ENCODE data around the gene OR8B2.
A peak's percentile ranks its signal among the peaks of the same experiment; 100 is the strongest.
"Not testable (repeated sequence)": the region's sequence is repeated elsewhere in the genome, so short reads cannot be mapped to it uniquely, and the experiment has no call there.

OR8B2 gene, protein sequence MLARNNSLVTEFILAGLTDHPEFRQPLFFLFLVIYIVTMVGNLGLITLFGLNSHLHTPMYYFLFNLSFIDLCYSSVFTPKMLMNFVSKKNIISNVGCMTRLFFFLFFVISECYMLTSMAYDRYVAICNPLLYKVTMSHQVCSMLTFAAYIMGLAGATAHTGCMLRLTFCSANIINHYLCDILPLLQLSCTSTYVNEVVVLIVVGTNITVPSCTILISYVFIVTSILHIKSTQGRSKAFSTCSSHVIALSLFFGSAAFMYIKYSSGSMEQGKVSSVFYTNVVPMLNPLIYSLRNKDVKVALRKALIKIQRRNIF

GRCh38 chr11:124384399-124384798, at the start of gene OR8B2:
TSS of gene OR8B2 (minus strand) at chr11:124384499. CDS start at chr11:124383343, 1,156 bp downstream.
- no peak for DNase-seq

- DNase-seq, result no peak
Observed at GRCh38 chr11:124429599-124429998, 45.3 kb upstream of the OR8B2 start.

- DNase-seq, result no peak
Observed at GRCh38 chr11:124424384-124424921, 40.2 kb upstream of the OR8B2 start, which contains the start of gene OR8B4. TSS of gene OR8B4 (minus strand) at chr11:124424871. CDS start at chr11:124424871, 0 bp downstream.

DNA sequence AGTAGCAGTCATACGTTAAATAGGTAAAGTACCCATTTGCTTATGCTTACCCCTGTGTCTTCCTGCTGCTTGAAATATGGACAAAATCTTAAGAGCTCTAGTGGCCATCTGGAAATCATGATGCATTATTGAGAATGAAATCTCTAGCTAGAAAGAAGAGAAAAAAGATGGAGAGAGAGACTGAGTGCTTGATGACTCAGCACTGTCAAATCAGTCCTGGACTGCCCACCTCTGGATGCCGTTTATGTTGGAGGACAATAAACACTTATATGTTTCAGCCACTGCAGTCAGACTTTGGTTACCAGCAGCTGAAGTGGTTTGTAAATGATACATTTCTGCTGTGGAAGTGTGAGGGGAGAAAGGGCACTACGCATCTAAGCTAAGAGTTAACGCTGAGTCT, 36.7 kb upstream of the OR8B2 start:
- no peak for DNase-seq

GRCh38 chr11:124415356-124415923, 31.1 kb upstream of the OR8B2 start:
- peak; percentile 26 to 43 for DNase-seq

DNA sequence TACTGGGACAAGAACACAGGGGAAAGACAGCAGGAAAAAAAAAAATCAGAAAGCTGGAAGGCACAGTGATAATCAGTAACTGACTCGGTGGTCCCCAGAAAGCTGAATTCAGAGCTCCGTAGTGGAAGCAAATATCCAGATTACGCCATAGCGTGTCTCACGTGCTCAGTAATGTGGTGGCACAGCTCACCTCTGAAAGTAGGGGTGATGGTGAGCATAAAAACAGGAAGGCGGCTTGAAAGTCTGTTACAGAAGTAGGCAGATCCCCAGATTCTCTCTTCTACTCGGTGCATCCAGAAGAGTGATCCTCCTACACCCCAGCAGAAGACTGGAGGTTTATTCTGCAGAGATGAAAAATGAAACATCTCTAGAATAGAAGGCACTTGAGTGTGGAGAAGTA, 25.6 kb upstream of the OR8B2 start:
- DNase-seq, result no peak

DNA sequence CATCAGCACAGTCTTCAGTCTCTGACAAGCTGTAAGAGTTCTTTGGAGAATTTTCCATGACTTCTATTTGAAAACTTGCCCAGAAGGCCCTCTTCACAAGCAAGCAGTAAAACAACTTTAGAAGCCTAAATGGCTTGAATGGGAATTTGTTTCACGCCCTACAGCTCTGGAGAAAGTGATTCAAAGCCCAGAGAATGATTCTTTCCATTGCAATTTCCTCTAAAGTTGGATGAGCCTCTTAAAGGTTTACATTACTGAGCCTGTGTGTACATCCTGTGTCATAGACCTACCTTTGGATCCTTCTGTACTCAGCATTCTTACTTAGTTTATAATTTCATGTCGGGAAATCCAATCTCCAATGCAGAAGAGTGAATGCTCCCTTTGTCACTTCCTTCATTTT, 21.3 kb upstream of the OR8B2 start:
- no peak for DNase-seq

- not testable (repeated sequence) for DNase-seq
Observed at GRCh38 chr11:124403186-124403585, 18.9 kb upstream of the OR8B2 start.

DNA sequence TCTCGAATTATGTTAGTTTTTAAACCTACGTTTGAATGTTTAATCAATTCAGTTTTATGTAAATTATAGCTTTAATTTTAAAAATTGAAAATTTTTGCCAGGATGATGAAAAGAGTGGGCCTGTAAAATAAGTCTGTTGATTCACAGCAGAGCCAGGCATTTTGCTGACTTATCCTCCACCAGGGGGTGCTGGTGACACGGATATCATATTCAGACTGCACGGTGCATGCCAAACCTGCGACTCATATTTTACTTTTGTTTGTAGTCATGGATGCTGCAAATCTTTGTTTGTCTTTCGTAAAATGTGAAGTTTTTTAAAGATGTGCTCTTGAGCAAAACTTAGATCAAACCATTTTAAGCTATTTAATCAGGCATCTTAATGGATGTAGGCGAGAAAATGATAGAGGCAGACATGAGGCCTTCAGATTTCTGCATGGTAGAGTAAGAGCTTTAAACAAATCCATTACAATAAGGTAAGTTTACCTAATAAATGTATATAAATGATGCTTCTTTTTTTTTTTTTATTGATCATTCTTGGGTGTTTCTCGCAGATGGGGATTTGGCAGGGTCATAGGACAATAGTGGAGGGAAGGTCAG, 18.1 kb upstream of the OR8B2 start:
- DNase-seq, result peak; percentile 54 to 60

DNA sequence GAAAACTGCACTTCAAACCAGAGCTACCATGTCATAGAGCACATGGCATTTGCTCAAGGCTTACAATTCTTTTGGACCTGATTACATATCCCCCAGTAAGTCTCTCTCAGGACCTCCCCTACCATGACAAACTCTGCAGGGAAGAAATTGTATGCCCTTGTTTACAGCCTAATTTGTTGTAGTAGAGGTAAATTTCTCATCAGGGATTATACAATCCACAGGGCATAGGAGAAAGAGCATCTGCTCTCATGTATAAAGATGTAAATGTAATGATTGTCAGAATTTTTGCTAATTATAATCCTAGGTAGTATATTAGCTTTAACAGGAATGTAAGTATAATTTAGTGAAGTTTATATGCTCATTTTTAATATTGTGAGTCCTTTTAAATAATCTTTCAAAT, 14.6 kb upstream of the OR8B2 start, which contains the start of gene OR8B3:
TSS of gene OR8B3 (minus strand) at position 101 of the 400 bp plus-strand sequence. CDS start 1,673 bp downstream, outside the sequence.
- no peak for DNase-seq

GRCh38 chr11:124396847-124397246, 12.5 kb upstream of the OR8B2 start:
- not testable (repeated sequence) for DNase-seq

GRCh38 chr11:124394408-124394807, 10.1 kb upstream of the OR8B2 start:
- DNase-seq, result no peak

GRCh38 chr11:124382857-124383256, 1.4 kb downstream of the OR8B2 start:
- not testable (repeated sequence) for DNase-seq

DNA sequence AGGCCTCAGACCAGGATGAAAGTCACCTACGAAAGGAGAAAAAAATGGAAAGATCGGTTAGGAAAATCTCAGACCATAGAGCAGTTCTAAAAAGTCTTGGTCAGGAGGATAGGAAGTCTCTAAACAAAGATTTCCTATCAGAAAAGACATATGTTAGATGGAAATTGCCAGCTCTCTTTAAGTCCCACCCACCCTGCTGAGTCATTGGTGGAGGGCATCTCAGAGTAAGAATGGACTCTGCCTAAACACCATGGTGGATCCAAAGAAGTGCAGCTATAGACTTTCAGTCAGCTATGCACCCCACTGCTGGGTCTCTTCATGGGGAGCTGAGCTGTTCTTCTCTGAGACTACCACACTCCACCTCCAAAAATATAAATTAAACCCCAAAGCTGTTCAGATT, 3.7 kb downstream of the OR8B2 start:
- DNase-seq, result no peak

DNA sequence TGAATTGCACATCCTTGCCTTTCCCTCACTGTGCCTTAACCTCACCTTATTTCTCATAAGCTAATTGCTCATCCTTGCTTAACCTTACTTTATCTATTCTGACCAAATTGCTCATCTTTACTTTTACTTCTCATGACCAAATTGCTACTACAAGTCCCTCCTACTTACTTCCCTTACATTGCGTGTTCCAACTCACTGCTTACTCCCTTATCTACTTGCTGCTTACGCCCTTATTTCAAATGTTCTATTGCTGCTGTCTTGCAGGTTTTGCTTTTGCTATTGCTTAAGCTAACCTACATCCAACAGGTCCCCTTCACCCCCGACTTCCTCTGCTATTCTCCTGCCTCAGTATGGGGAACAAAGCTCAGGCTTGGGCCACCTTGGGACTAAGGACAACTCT, 8.0 kb downstream of the OR8B2 start:
- DNase-seq, result no peak

DNA sequence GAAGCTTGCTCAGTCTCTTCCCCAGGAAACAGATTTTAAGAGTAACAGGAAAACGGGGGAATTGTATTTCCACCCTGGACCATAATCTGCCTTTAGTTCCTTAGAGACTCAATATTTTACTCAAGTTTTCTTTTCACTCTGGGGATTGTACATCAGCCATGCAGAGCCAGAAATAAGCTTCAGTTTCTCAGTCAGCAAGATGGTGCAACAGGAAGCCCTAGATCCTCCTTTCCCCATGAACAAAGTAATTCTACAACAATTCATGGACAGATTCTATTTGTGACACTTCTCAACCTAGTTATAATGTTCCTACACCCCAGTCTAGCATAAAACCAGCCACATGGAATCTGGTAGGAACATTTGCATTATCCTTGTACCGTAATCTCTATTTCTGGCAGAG, 24.7 kb downstream of the OR8B2 start:
- no peak for DNase-seq

- no peak for DNase-seq
Observed at GRCh38 chr11:124346311-124346955, 37.9 kb downstream of the OR8B2 start.

GRCh38 chr11:124344346-124344745, 40.0 kb downstream of the OR8B2 start:
- DNase-seq, result no peak

- no peak for DNase-seq
Observed at GRCh38 chr11:124340142-124340447, 44.2 kb downstream of the OR8B2 start.

DNA sequence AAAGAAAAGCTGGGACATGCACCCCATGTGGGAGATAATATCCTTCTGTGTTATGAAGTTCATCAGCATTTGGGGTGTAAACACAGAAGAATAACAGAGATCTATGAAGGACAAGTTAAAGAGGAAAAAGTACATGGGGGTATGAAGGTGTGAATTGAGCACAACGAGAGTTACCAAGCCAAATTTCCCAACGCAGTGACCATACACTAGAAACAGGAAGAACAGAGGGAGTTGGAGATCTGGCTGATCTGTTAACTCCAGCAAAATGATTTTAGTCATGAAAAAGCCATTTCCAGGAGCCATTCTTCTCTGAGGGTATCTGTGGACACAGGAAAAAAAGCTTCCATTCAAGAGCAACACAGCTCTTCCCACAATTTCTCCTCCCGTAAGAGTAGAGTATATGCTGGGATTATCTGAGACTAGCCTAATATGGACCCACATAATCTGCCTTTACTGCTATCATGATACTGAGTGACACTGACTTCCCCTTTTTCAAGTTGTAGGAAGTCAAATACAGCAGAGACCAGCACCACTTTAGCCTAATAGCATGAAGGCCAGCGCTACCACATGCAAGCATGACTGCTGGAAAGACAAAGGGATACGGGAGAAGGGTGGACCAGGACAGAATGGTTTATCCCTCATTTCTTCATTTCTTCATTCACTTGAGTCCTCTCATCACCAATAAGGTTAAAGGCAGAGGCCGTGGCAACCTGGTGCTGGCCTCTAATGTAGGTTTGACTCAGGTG, 44.7 kb downstream of the OR8B2 start:
- no peak for DNase-seq
